Measurements from ENCODE around the gene PFDN4. TPM values are rescaled to one million over a fixed set of nuclear protein-coding genes. Genes with fewer than 3 reads are reported as not detected.

The PFDN4 gene
- total and polyA plus RNA-seq, 2 experiments from 2014 or later = 56.9 to 75.5 TPM

DNA sequence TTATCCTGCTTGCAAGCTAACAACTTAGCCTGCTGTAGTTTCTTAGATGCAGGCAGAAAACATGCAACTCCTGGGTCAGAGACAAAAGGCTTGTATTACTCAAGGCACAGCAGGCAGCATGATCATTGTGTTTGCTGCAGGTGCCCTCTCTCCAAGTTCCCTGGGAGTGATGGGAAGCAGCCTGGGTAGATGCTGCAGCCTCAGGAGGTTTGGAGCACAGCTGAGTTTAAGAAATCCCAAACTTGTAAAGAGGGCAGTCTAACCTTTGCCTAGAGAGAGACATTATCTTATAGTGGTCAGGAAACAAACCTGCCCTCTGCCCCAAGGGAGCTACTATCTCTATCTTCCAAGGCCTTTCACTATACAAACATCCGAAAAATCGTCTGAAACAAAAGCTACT, 61.1 kb downstream of the PFDN4 start:
- no peak overlapping the region for H3K27ac ChIP-seq
- DNase-seq (ENCODE audit: low read depth in 1 of 2, low spot score in 1 of 2) = peak in 1 of 2 donors; percentile 25
- no peak overlapping the region for H3K4me3 ChIP-seq
- no peaks in the 10 kb centered on the region for H3K27me3 ChIP-seq
- TF ChIP-seq, protein P1, sequence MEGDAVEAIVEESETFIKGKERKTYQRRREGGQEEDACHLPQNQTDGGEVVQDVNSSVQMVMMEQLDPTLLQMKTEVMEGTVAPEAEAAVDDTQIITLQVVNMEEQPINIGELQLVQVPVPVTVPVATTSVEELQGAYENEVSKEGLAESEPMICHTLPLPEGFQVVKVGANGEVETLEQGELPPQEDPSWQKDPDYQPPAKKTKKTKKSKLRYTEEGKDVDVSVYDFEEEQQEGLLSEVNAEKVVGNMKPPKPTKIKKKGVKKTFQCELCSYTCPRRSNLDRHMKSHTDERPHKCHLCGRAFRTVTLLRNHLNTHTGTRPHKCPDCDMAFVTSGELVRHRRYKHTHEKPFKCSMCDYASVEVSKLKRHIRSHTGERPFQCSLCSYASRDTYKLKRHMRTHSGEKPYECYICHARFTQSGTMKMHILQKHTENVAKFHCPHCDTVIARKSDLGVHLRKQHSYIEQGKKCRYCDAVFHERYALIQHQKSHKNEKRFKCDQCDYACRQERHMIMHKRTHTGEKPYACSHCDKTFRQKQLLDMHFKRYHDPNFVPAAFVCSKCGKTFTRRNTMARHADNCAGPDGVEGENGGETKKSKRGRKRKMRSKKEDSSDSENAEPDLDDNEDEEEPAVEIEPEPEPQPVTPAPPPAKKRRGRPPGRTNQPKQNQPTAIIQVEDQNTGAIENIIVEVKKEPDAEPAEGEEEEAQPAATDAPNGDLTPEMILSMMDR (IDR thresholded peaks at IDR 0.05; ENCODE audit: low read depth, low read length) = no peak
- no peaks in the 10 kb centered on the region for H3K36me3 ChIP-seq
- H3K4me1 ChIP-seq (ENCODE audit: low read depth) = peaks cover 5% of the 10 kb centered on the region
- H3K9me3 ChIP-seq (ENCODE audit: low read depth) = no peaks in the 10 kb centered on the region

Other genes starting within 250 kb of the PFDN4 start
- not detected in 2 replicates for gene BCAS1, start 137.5 kb upstream of the PFDN4 start, total RNA-seq
- gene BCAS1, start 137.5 kb upstream of the PFDN4 start, polyA plus RNA-seq = 0.27 TPM in 1 of 2 replicates, not detected in the other
- gene CYP24A1, start 34.1 kb upstream of the PFDN4 start, total RNA-seq = not detected in 2 replicates
- gene CYP24A1, start 34.1 kb upstream of the PFDN4 start, polyA plus RNA-seq = not detected in 2 replicates